MV-4-11 (cell line): ENCODE results near the gene BRWD1.

Source experiments
- DNase-seq: peaks from one replicate; lab custom pipeline; 2025; lab: John Stamatoyannopoulos, UW

BRWD1 gene

GRCh38 chr21:39313571-39314142 is at the start of gene BRWD1:
TSS of gene BRWD1 (minus strand) at chr21:39313632. CDS start at chr21:39313491, 141 bp downstream.
- peak; percentile 74 for DNase-seq

GRCh38 chr21:39362733-39363132 is 49.3 kb upstream of the BRWD1 start:
- DNase-seq = no peak

- DNase-seq = no peak
These were observed 46.0 kb upstream of the BRWD1 start for GRCh38 chr21:39359382-39359781.

GRCh38 chr21:39353295-39353694 is 39.9 kb upstream of the BRWD1 start:
- DNase-seq = no peak

- no peak for DNase-seq
These were observed 36.9 kb upstream of the BRWD1 start for GRCh38 chr21:39350094-39351005.

- peak; percentile 97 for DNase-seq
These were observed 36.0 kb upstream of the BRWD1 start for GRCh38 chr21:39349211-39350093.

- DNase-seq = peak; percentile 83
These were observed 35.2 kb upstream of the BRWD1 start, which contains the start of gene HMGN1 for GRCh38 chr21:39348355-39349210. TSS of gene HMGN1 (minus strand) at chr21:39349088. CDS start at chr21:39348917, 171 bp downstream.

- no peak for DNase-seq
These were observed 34.6 kb upstream of the BRWD1 start for GRCh38 chr21:39348040-39348354.

- no peak for DNase-seq
These were observed 34.1 kb upstream of the BRWD1 start for GRCh38 chr21:39347537-39347936.

GRCh38 chr21:39346671-39347331 is 33.4 kb upstream of the BRWD1 start:
- no peak for DNase-seq

GRCh38 chr21:39346206-39346605 is 32.8 kb upstream of the BRWD1 start:
- DNase-seq = no peak

- no peak for DNase-seq
These were observed 32.0 kb upstream of the BRWD1 start for GRCh38 chr21:39345440-39345839.

- no peak for DNase-seq
These were observed 31.4 kb upstream of the BRWD1 start for GRCh38 chr21:39344848-39345247.

GRCh38 chr21:39341249-39341923 is 28.0 kb upstream of the BRWD1 start:
- DNase-seq = no peak

- no peak for DNase-seq
These were observed 27.3 kb upstream of the BRWD1 start for GRCh38 chr21:39340687-39341086.

GRCh38 chr21:39339231-39339630 is 25.8 kb upstream of the BRWD1 start:
- no peak for DNase-seq

- DNase-seq = no peak
These were observed 23.1 kb upstream of the BRWD1 start for GRCh38 chr21:39336457-39337008.

- DNase-seq = no peak
These were observed 21.2 kb upstream of the BRWD1 start for GRCh38 chr21:39334611-39335010.

- no peak for DNase-seq
These were observed 18.7 kb upstream of the BRWD1 start for GRCh38 chr21:39332175-39332574.

- DNase-seq = no peak
These were observed 16.6 kb upstream of the BRWD1 start for GRCh38 chr21:39330001-39330400.
